HEK293 (cell line): ENCODE data around the gene COPS4.

Source experiments
- BCL11B ChIP-seq: fragments of 450-650 bp; formaldehyde crosslinking; IDR thresholded peaks from 2 replicates; pipeline ENCODE4 v1.5.1; 2016; ENCODE audit warnings: low read depth, missing biosample characterization, missing genetic modification characterization
- SETDB1 ChIP-seq: IDR thresholded peaks from one replicate; pipeline ENCODE4 v1.6.1; 2017; ENCODE audit warnings: mild to moderate bottlenecking, low read length, moderate library complexity, mixed read lengths; ENCODE audit not compliant: insufficient read length
- YY1 ChIP-seq: fragments of 450-650 bp; formaldehyde crosslinking; IDR thresholded peaks from 2 replicates; pipeline ENCODE4 v1.5.1; 2018; ENCODE audit warnings: missing biosample characterization, missing genetic modification characterization
- ZBTB7A ChIP-seq: fragments of 450-650 bp; formaldehyde crosslinking; IDR thresholded peaks from 2 replicates; pipeline ENCODE4 v1.5.1; 2016; ENCODE audit warnings: low read depth, missing biosample characterization, missing genetic modification characterization
- ZNF426 ChIP-seq: fragments of 450-650 bp; formaldehyde crosslinking; IDR thresholded peaks from 2 replicates; pipeline ENCODE4 v1.5.1; 2017; ENCODE audit warnings: missing biosample characterization, missing genetic modification characterization, mild to moderate bottlenecking, inconsistent platforms, moderate library complexity
- TF ChIP-seq, protein P1 (sequence below): fragments of 450-650 bp; formaldehyde crosslinking; IDR thresholded peaks from 2 replicates; pipeline ENCODE4 v1.5.1; 2016; ENCODE audit warnings: missing biosample characterization, missing genetic modification characterization

DNA sequence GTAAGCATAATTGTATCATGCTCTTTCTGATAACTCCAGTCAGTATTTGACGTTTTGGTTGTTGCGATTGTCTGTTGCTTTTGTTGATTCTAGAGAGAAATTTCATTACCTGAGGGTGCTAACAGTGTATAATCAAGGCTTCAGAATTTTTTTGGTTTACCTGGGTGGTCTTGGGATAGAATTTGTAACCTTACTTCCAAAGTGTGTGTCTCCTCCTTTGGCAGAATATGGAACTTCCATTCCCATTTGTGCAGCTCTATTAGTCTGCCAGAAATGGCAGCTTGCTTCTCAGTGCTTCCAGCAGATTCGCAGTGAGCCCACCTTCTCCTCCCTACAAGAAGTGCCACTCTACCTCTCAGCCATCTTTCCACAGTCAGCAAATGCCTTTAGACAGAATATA, 5.3 kb downstream of the COPS4 start:
- TF ChIP-seq YY1 (tag by site-specific recombination) (no peak), BCL11B (tag by site-specific recombination) (no peak), ZBTB7A (tag by site-specific recombination) (no peak), SETDB1 (no peak), ZNF426 (tag by site-specific recombination) (no peak)
- TF ChIP-seq, protein P1, sequence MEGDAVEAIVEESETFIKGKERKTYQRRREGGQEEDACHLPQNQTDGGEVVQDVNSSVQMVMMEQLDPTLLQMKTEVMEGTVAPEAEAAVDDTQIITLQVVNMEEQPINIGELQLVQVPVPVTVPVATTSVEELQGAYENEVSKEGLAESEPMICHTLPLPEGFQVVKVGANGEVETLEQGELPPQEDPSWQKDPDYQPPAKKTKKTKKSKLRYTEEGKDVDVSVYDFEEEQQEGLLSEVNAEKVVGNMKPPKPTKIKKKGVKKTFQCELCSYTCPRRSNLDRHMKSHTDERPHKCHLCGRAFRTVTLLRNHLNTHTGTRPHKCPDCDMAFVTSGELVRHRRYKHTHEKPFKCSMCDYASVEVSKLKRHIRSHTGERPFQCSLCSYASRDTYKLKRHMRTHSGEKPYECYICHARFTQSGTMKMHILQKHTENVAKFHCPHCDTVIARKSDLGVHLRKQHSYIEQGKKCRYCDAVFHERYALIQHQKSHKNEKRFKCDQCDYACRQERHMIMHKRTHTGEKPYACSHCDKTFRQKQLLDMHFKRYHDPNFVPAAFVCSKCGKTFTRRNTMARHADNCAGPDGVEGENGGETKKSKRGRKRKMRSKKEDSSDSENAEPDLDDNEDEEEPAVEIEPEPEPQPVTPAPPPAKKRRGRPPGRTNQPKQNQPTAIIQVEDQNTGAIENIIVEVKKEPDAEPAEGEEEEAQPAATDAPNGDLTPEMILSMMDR (tag by site-specific recombination): no peak
